NCI-H2107 treated with DMSO at 0.1 percent for 48 hours (cell line): ENCODE data around the gene DGLUCY.
A peak's percentile ranks its signal among the peaks of the same experiment; 100 is the strongest.
"Not testable (repeated sequence)": the region's sequence is repeated elsewhere in the genome, so short reads cannot be mapped to it uniquely, and the experiment has no call there.

ENCODE experiments used
- DNase-seq: peaks from one replicate; lab custom pipeline; 2025; ENCODE audit not compliant: unreplicated experiment; lab: John Stamatoyannopoulos, UW

DGLUCY gene

DNA sequence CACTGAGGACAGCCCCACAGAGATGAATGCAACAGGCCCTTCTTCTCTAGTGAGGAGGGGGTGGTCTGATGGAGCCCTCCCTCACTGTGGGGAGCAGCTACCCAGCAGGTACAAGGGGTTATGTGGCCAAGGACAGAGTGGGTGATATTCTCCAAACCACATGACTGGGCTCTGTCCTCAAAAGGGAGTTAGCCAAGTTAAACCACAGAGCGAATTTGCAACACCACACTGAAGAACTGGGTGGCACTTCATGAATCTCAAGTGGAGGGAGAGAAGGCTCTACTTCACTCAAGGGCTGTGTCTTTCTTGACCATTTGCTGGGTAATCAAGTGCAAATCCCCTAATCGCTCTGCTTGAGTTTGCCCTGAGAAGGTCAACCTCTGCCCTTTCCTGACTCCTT is 118.2 kb downstream of the DGLUCY start:
- no peak for DNase-seq

DNA sequence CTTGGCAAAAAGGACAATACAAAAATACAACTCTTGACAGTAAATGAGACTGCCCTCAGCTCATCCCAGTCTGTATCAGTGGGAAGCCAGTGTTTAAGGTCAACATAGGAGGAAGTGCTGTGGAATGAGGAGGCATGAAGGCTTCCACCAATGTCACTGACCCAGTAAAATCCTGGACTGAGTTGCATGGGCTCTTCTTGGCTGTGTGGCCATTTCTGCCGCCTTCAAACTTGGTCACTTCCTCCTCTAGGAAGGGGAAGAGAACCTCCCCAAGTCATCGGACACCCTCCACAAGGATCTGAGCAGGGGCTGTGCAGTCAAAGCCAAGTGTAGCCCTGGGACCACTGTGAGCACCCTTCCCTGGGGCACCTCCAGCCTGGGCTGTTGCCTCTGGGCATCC is 118.7 kb downstream of the DGLUCY start:
- no peak for DNase-seq

DNA sequence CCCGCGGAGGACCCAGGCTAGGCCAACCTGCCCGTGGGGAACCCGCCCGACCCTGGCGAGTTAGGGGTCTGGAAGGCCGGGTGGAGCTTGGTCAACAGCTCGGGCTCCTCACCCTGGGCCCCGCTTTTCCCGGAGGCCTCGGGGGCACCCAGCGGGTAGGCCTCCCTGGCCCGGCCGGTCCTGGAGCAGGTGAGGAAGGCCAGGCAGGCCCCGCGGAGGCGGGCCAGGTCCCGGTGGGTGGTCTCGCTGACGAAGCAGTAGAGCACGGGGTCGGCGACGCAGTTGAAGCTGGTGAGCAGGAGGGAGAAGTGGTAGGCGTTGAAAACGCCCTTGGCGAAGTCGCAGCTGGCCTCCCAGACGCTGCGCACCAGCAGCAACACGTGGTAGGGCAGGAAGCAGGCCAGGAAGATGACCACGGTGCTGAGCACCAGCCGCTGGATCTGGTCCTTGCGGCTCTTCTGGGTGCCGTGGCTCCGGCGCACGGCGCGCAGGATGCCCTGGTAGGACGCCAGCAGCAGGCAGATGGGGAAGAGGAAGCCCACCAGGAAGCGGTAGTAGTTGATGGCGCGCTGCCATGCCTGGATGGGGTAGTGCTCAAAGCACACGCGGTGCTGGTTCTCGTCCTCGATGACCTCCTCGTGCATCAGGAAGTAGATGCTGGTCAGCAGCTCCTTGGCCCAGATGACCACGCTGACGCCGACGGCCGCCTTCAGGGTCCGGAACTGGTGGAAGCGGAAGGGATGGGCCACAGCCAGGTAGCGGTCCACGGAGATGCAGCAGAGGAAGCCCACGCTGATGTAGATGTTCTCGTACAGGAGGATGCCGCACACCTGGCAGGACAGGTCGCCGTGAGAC is 120.3 kb downstream of the DGLUCY start:
- DNase-seq = no peak

GRCh38 chr14:91234791-91235114 is 120.9 kb downstream of the DGLUCY start:
- no peak for DNase-seq

DNA sequence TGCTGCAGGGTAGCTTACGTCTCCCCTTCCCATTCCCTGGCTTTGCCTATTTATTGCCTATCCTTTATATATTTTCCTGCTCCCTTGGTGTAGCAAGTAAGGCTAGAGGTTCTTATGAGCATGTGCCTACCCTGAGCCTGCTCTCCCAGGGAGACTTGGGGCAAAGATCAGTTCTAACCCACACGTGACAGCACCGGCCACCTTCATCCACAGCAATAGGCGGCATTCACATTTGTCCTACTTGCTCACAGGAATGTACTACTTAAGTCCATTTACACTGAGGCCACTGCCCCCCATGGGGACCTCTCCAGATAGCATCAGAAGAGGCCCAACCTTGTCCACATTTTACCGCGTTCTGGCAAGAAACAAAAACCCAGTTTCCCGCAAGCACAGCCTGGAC is 122.0 kb downstream of the DGLUCY start:
- DNase-seq = no peak

DNA sequence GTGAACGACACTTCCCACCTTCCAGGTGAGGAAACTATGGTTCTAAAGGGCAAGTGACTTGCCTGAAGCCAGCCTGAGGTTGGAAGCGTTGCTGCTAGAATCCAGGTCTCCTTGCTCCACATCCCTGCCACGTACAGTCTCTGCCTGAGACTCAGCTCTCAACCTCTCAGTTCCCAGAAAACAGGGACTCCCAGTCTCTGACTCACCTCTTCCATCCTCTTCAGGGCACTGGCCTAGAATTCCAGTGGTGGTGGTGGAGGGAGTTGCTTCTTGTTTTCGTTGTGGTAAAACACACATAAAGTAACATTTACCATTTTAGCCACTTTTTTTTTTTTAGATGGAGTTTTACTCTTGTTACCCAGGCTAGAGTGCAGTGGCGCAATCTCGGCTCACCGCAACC is 123.3 kb downstream of the DGLUCY start:
- DNase-seq = no peak

DNA sequence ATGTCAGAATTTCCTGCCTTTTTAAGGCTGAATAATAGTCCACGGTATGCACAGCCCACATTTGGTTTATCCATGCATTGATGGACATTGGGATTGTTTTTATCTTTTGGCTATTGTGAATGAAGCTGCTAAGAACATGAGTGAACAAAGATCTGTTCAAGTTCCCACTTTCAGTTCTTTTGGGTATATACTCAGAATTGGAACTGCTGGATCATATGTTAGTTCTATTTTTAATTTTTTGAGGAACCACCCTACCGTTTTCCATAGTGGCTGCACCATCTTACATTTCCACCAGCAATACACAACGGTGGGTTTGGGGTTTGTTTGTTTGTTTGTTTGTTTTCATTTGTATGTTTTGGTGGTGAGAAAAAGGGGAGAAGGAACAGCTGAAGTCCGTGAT is 124.2 kb downstream of the DGLUCY start:
- no peak for DNase-seq

DNA sequence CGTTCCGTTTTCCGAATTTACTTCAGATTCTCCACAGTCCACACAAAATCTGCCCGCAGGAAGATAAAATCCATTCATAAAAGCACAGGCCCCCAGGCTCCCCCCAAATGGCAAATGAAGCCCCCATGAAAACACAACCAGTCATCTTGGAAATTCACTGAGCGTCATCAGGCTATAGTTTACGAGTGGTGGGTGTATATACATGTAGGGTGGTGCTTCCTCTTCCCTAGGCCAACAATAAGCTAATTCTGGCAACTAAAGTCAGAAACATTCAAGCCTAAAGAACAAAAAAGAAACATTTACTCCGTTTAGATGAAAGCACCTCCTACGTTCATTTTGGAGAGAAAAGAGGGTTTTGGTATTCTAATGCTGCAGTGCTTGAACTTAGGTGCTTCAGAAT is 124.8 kb downstream of the DGLUCY start:
- DNase-seq = no peak

DNA sequence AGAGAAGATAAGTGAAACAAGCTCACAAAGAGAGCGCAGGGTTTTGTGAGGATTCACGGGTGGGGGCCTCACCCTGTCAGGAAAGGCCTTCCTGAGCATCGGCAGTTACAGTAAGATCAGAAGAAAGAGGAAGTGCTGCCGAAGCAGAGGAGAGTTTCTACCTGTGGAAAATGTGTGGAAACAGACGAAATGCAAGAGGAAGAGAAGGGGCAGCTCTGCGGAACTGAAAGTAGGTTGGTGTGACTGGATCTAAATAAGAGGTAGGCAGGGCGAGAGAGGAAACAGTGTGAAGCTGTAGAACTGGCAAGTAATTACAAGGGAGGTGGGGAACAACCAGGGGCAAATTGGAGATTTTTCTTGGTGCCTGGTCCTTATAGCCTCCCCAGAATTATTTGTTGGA is 128.0 kb downstream of the DGLUCY start:
- no peak for DNase-seq

- no peak for DNase-seq
These were observed 128.8 kb downstream of the DGLUCY start for GRCh38 chr14:91242635-91243034.

- DNase-seq = no peak
These were observed 129.2 kb downstream of the DGLUCY start for GRCh38 chr14:91243074-91243471.

DNA sequence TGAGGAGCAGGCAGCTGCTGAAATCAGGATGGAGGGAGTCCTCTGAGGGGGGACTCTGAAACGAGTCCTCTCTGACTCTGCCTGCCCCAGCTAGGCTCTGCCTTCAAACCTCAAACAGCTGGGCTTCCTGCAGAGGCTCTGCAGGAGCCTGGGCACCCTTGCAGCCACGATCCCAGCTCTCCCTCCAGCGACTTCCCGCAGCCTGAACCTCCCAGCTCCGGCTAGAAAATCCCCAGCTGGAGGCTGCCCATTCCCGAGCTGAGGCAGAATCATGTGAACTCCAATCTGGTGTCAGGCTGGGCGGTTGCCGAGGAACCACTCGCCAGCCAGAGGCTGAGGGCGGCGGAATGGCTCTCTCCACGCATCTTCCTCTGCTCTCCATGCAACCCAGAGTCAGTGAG is 130.6 kb downstream of the DGLUCY start, which contains the start of gene GPR68:
TSS of gene GPR68 (minus strand) at position 204 of the 401 bp plus-strand sequence. CDS start 9,654 bp downstream, outside the sequence.
- DNase-seq = peak; percentile 86

- no peak for DNase-seq
These were observed 131.2 kb downstream of the DGLUCY start for GRCh38 chr14:91245029-91245428.

GRCh38 chr14:91245616-91246015 is 131.7 kb downstream of the DGLUCY start:
- not testable (repeated sequence) for DNase-seq

DNA sequence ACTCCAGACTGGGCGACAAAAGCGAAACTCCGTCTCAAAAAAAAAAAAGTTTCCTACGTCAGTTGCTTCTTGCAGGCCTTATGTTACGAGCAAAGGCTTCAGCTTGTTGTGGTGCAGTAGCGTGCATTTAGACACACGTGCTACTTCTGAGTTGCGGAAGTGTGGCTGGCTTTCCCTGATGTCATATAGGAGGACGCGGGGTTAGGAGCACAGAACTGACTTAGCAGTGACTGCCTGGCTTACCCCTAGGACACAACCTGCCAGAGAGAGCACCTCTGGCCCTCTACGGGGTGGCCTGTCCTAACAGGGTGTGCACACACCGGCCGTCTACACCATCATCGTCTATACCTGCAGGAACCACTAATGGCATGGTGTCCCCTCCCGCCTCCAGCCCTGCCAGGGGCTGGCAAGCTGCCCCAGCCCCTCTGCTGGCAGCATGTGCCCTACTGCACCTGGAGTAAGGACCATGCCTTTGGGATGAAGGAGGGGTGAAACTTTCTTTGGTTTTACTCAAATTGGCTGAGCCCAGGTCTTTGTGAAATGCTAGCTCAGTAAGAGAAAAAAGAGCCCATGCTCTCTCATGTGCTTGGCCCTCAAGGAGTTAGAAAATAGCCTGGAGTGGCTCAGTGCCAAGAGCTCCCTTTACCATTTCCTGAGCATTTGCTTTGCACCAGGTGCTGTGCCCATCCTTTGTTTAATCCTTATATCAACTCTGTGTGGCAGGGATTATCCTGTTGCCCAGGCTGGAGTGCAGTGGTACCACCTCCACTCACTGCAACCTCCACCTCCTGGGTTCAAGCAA is 132.4 kb downstream of the DGLUCY start:
- peak; percentile 80 for DNase-seq

DNA sequence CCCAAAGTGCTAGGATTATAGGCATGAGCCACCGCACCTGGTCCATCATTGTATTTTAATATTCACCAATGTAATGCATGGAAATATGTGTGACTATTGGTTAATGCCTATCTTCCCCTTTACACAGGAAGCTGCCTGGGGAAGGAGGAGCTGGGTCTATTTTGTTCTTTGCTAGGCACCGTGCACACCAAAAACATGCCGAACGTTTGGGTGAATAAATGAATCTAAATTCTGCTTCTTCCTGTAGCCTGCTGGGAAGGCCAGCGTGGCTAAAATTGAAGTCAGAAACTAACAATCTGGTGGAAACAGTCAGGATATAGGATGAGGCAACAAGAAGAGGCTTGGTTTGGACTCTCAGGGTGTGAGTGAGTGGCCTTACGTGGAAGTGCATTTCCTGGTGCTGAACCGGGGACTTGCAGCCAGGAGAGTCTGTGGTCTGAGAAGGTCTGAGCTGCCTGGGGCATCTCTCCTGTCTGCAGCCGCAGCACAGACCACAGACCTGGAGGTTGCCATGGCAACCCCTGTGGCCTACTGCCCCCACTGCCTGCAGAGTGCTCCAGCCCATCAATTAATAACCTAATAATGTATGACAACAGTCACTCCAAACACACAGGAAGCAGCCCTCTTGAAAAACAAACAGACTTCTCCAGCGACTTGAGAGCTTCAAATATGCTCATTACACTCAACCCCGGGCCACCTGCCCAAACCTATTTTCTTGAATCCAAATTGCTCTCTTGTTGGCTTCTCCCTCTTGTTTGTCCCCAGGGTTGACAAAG is 136.2 kb downstream of the DGLUCY start:
- DNase-seq = peak; percentile 95

DNA sequence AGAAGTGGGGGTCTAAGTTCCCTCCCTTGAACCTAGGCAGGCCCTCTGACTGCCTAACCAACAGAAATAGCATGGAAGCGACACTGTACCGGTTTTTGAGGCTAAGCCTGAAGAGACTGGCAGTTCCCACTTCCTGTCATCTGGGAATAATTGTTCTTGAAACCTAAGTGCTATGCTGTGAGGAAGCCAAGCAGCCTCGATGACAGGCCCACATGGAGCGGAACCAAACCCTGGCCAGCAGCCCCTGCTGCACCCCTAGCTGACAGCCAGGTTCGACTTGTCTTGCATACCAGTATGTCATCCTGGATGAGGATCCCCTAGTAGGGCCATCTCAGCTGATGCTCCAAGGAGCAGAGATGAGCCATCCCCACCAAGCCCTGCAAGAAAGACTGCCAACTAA is 137.0 kb downstream of the DGLUCY start:
- DNase-seq = peak; percentile 70

- no peak for DNase-seq
These were observed 139.3 kb downstream of the DGLUCY start for GRCh38 chr14:91252871-91253794.

DNA sequence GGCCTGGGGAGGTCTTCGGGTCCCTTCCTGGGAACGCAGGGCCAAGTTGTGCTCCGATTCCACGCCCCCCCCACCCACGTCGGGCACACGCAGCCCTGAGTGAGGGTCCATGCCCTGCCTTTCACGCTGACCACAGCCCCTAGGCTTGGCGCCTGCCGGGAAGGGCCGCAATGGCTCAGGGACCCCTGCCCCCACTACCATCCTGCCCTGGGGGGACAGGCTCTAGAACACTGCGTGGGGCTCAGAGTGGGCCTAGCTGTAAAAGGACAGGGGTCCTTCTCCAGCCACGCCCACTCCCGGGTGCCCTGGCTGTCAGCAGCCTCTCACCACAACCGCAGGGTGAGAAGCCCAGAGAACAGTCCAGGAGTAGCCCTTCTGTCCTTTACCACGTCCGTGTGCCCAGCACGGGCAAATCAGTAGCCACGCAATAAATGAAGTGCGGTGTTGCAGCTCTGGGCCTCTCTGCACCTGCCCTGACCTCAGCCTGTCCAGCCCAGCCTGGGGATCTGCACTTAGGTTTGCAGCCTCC is 140.0 kb downstream of the DGLUCY start:
- no peak for DNase-seq

- DNase-seq = no peak
These were observed 140.6 kb downstream of the DGLUCY start for GRCh38 chr14:91254461-91254860.
